ENCODE data around the gene SOX10.

- TF ChIP-seq CTCF (IDR thresholded peaks at IDR 0.05) (no peak), POLR2A (IDR thresholded peaks at IDR 0.05) (no peak)
Measured at GRCh38 chr22:38021206-38021605, 36.9 kb upstream of the SOX10 start.
